ENCODE results near the gene LPCAT4.
"Not testable (repeated sequence)": the region's sequence is repeated elsewhere in the genome, so short reads cannot be mapped to it uniquely, and the experiment has no call there.

DNA sequence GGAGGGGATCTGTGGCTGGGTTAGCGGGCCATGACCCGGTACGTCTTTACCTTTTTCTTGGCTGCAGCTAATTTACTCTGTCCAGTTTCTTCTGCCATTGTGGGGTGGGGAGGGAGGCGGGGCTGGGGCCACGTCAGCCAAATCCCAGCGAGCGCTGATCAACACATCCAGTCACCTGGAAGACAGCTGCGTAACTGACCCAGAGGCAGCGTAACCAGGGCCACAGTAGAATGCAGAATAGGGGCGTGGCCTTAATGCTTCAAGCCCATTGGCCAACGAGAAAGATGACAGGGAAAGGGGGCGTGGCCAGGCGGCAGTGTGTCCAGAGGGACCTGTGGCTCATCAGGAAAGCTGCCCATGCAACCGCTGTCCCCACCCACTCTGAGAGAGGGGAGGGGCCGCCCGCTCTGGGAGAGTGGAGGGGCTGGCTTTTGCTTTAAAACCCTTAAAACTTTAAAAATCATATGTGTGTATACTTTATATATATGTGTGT is 22.6 kb upstream of the LPCAT4 start:
- not testable (repeated sequence) for TF ChIP-seq CTCF (IDR thresholded peaks at IDR 0.05 in 2 of 3, conservative IDR thresholded peaks at IDR 0.05 in 1 of 3; ENCODE audit: borderline replicate concordance in 1 of 3, insufficient read depth in 1 of 3, low read depth in 2 of 3, low read length in 2 of 3); YY1 (IDR thresholded peaks at IDR 0.05; ENCODE audit: extremely low read depth, insufficient replicate concordance, low read depth, low read length); FOSL1 (IDR thresholded peaks at IDR 0.05; ENCODE audit: low read depth); CEBPB (IDR thresholded peaks at IDR 0.05; ENCODE audit: low read depth); ZFX (IDR thresholded peaks at IDR 0.05); POLR2A (IDR thresholded peaks at IDR 0.05; ENCODE audit: borderline replicate concordance, extremely low read depth, insufficient read depth, insufficient read length)
